Activated T-cell treated with anti-CD3 and anti-CD28 coated beads, Interleukin-2, amount 50 U/mL, for 72 hours (primary cell): ENCODE data around the gene C1QB. TPM values are rescaled to one million over a fixed set of nuclear protein-coding genes. Genes with fewer than 3 reads are reported as not detected.

ENCODE experiments used
- ATAC-seq, 2 donors: fragments of 150-1000 bp; cut with Tn5 transposase; replicated peaks in 1 of 2; 2 replicates each; pipeline ENCODE4 v1.10.0; 2021; ENCODE audit warnings: moderate library complexity in 2 of 2, mild to moderate bottlenecking in 1 of 2
- DNase-seq, 2 donors: peaks; one replicate each; pipeline ENCODE4 v3.0.0; 2021 to 2022; ENCODE audit warnings: mixed read lengths in 1 of 2
- H3K27ac Mint-ChIP-seq: one replicate; pipeline ENCODE4 v1.8.0; 2022; ENCODE audit warnings: mild to moderate bottlenecking, moderate library complexity, mixed read lengths
- H3K27me3 Mint-ChIP-seq: one replicate; pipeline ENCODE4 v1.8.0; 2022; ENCODE audit warnings: low read depth, mixed read lengths
- H3K36me3 Mint-ChIP-seq, 2 donors: one replicate each; pipeline ENCODE4 v1.8.0; 2022; ENCODE audit warnings: mixed read lengths in 2 of 2, mild to moderate bottlenecking in 1 of 2; ENCODE audit not compliant: insufficient read depth in 2 of 2
- H3K4me1 Mint-ChIP-seq: one replicate; pipeline ENCODE4 v1.8.0; 2022; ENCODE audit warnings: low read depth, mixed read lengths
- H3K4me3 Mint-ChIP-seq, 2 donors: one replicate each; pipeline ENCODE4 v1.8.0; 2022; ENCODE audit warnings: mild to moderate bottlenecking in 2 of 2, mixed read lengths in 2 of 2, moderate library complexity in 2 of 2
- H3K9me3 Mint-ChIP-seq, 2 donors: one replicate each; pipeline ENCODE4 v1.8.0; 2022; ENCODE audit warnings: mixed read lengths in 2 of 2
- total RNA-seq, 2 donors: library from RNA; stranded (reverse); gene quantifications; one replicate each; pipeline ENCODE4 v1.2.3, GENCODE V29; 2022

The C1QB gene
- total RNA-seq, 2 donors from 2014 or later = not detected

GRCh38 chr1:22677931-22678896, 25.2 kb downstream of the C1QB start:
- Mint-ChIP-seq H3K4me1 (peaks cover 10% of the 10 kb centered on the region), H3K27ac (no peak overlapping the region), H3K9me3 (no peaks in the 10 kb centered on the region), H3K36me3 (no peaks in the 10 kb centered on the region), H3K27me3 (peaks cover 21% of the 10 kb centered on the region), H3K4me3 (no peak overlapping the region)
- ATAC-seq = no peak
- DNase-seq = no peak

GRCh38 chr1:22680726-22681125, 27.7 kb downstream of the C1QB start:
- peaks cover 11% of the 10 kb centered on the region for H3K27me3 Mint-ChIP-seq
- ATAC-seq (no peak), DNase-seq (no peak)
- no peak overlapping the region for H3K4me3 Mint-ChIP-seq
- no peaks in the 10 kb centered on the region for H3K9me3 Mint-ChIP-seq
- no peaks in the 10 kb centered on the region for H3K4me1 Mint-ChIP-seq
- no peak overlapping the region for H3K27ac Mint-ChIP-seq
- H3K36me3 Mint-ChIP-seq = no peaks in the 10 kb centered on the region

GRCh38 chr1:22681556-22682276, 28.7 kb downstream of the C1QB start:
- peaks cover 17% of the 10 kb centered on the region for H3K27me3 Mint-ChIP-seq
- ATAC-seq (no peak), DNase-seq (no peak)
- H3K36me3 Mint-ChIP-seq = no peaks in the 10 kb centered on the region
- H3K4me1 Mint-ChIP-seq = no peaks in the 10 kb centered on the region
- no peak overlapping the region for H3K27ac Mint-ChIP-seq
- no peaks in the 10 kb centered on the region for H3K9me3 Mint-ChIP-seq
- H3K4me3 Mint-ChIP-seq = no peak overlapping the region

GRCh38 chr1:22683547-22683946, 30.5 kb downstream of the C1QB start:
- Mint-ChIP-seq H3K9me3 (no peaks in the 10 kb centered on the region), H3K27me3 (peaks cover 25% of the 10 kb centered on the region)
- no peak for ATAC-seq

DNA sequence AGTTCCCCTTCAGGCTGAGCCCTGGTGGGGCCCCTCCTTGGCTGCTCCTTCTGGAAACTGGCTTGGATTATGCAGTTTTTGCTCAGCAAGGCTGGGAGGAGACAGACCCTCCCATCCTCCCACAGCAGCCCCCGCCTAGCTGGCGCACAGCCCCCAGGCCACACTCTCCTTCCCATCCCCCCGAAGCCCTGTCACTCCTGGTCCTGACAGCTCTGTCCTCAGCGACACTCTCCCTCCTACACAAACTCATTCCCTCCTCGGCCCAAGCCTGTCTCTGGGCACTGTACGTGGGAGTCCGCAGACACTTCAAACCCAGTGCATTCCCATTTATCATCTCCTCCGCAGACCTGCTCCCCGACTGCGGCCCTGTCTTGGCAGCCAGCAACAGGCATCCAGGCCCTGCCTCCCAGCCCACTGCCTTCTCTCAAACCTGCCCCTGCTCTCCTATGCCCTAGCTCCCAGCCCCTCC, 32.6 kb downstream of the C1QB start:
- ATAC-seq (no peak), DNase-seq (no peak)
- no peaks in the 10 kb centered on the region for H3K9me3 Mint-ChIP-seq
- H3K4me1 Mint-ChIP-seq = no peaks in the 10 kb centered on the region
- no peak overlapping the region for H3K27ac Mint-ChIP-seq
- no peak overlapping the region for H3K4me3 Mint-ChIP-seq
- H3K36me3 Mint-ChIP-seq = no peaks in the 10 kb centered on the region
- peaks cover 25% of the 10 kb centered on the region for H3K27me3 Mint-ChIP-seq

More at GRCh38 chr1:22683547-22683946, 30.5 kb downstream of the C1QB start:
- Mint-ChIP-seq H3K36me3 (no peaks in the 10 kb centered on the region), H3K4me3 (no peak overlapping the region), H3K27ac (no peak overlapping the region), H3K4me1 (no peaks in the 10 kb centered on the region)
- no peak for DNase-seq

GRCh38 chr1:22687191-22687590, 34.2 kb downstream of the C1QB start:
- no peaks in the 10 kb centered on the region for H3K4me1 Mint-ChIP-seq
- H3K9me3 Mint-ChIP-seq = no peaks in the 10 kb centered on the region
- no peak overlapping the region for H3K4me3 Mint-ChIP-seq
- H3K27ac Mint-ChIP-seq = no peak overlapping the region
- DNase-seq (no peak), ATAC-seq (no peak)
- peaks cover 25% of the 10 kb centered on the region for H3K27me3 Mint-ChIP-seq
- H3K36me3 Mint-ChIP-seq = no peaks in the 10 kb centered on the region

DNA sequence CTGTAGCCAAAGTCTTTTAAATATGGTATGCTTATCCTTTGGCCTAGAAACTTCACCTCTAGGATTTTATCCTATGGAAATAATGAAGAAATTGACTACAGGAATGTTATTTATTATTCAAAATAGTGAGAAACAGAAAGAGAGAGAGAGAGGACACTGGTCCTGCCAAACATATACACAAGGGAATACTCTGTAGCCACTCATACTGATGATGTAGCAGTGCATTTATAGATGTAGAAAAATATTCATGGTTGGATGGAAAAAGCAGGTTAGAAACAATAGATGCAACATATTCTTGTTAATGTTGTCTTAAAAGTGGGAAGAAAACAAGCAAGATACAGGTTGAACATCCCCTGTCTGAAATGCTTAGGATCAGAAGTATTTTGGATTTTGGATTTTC, 35.4 kb downstream of the C1QB start:
- no peak for DNase-seq
- ATAC-seq = no peak
- no peak overlapping the region for H3K27ac Mint-ChIP-seq
- peaks cover 24% of the 10 kb centered on the region for H3K27me3 Mint-ChIP-seq
- H3K4me3 Mint-ChIP-seq = no peak overlapping the region
- no peaks in the 10 kb centered on the region for H3K9me3 Mint-ChIP-seq
- no peaks in the 10 kb centered on the region for H3K36me3 Mint-ChIP-seq
- H3K4me1 Mint-ChIP-seq = no peaks in the 10 kb centered on the region

DNA sequence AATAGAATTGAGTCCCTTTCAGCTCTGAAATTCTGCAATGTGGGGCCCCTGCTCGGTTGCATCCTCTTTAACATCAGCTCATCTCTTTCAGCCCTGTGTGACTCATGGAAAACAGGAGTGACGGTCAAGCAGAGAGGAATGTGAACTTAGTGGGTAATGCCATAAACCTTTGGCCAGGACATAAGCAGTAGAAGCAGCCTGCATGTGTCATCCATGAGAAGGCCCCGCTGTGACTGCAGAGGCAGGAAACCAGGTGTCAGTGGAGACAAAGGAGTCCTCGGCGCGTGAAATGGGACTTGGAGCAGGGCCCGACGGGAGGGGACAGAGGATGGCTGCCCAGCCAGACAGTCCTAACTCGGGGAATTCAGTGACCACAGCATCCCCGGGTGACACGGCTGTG, 36.5 kb downstream of the C1QB start:
- DNase-seq (no peak), ATAC-seq (no peak)
- H3K4me3 Mint-ChIP-seq = no peak overlapping the region
- no peaks in the 10 kb centered on the region for H3K36me3 Mint-ChIP-seq
- H3K27ac Mint-ChIP-seq = no peak overlapping the region
- peaks cover 18% of the 10 kb centered on the region for H3K27me3 Mint-ChIP-seq
- no peaks in the 10 kb centered on the region for H3K4me1 Mint-ChIP-seq
- no peaks in the 10 kb centered on the region for H3K9me3 Mint-ChIP-seq

DNA sequence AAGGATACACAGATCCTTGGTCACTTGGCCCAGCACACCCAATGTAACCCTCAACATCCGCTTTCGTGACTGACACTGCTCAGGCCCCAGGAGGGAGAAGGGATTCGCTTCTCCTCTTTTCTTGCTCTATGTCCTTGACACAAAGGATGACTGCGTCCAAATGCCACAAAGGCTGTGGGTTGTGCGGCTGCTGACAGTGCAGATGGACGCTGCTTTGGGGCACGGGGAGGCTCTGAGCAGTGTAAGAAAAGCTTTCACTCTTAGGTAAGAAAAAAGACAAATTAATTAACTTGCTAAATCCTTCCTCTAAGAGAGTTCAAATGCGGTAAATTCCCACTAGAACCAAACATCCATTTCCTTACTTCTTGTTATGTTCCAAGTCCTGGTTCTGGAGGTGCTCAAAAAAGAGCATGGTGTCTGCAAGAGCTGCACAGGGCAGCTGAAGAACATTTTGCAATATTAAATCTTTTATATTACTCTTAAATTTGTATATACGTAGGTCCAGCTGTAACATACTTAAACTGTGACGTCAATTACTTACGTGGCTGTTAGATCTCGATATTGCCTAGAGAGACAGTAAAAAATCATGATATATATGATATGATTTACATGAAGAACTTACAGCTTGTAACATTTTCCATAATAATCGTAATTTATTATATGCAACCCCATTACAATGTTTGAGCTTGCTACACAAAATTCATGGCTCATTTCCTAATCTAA, 38.2 kb downstream of the C1QB start:
- DNase-seq = no peak
- no peak overlapping the region for H3K4me3 Mint-ChIP-seq
- H3K9me3 Mint-ChIP-seq = no peaks in the 10 kb centered on the region
- no peak for ATAC-seq
- H3K27me3 Mint-ChIP-seq = peaks cover 11% of the 10 kb centered on the region
- H3K27ac Mint-ChIP-seq = no peak overlapping the region
- H3K36me3 Mint-ChIP-seq = no peaks in the 10 kb centered on the region
- no peaks in the 10 kb centered on the region for H3K4me1 Mint-ChIP-seq

DNA sequence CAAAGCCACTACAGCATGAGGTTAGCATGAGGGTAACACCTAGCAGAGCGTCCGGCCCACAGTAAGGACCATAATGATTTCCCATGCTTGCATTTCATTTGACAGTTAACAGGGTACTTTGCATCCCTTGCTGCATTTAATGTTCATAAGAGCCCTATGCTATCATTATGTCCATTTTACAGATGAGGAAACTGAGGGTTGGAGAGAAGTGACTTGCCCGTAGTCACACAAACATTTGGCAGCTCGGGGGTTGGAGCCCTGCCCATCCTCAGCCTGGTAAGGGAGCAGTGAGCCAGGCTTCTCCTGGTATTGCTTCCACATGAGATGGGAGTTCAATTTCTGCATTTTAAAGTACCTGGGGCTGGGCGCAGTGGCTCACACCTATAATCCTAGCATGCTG, 41.1 kb downstream of the C1QB start:
- H3K27ac Mint-ChIP-seq = no peak overlapping the region
- H3K4me3 Mint-ChIP-seq = no peak overlapping the region
- DNase-seq (no peak), ATAC-seq (no peak)
- H3K36me3 Mint-ChIP-seq = no peaks in the 10 kb centered on the region
- H3K9me3 Mint-ChIP-seq = no peaks in the 10 kb centered on the region
- no peaks in the 10 kb centered on the region for H3K4me1 Mint-ChIP-seq
- H3K27me3 Mint-ChIP-seq = no peaks in the 10 kb centered on the region

GRCh38 chr1:22696610-22697009, 43.6 kb downstream of the C1QB start:
- Mint-ChIP-seq H3K27me3 (peaks cover under 1% of the 10 kb centered on the region), H3K9me3 (no peaks in the 10 kb centered on the region), H3K36me3 (no peaks in the 10 kb centered on the region), H3K4me3 (no peak overlapping the region), H3K4me1 (no peaks in the 10 kb centered on the region), H3K27ac (no peak overlapping the region)
- DNase-seq = no peak
- no peak for ATAC-seq

GRCh38 chr1:22697980-22698379, 44.9 kb downstream of the C1QB start:
- H3K27ac Mint-ChIP-seq = no peak overlapping the region
- no peak for ATAC-seq
- H3K9me3 Mint-ChIP-seq = no peaks in the 10 kb centered on the region
- H3K27me3 Mint-ChIP-seq = peaks cover 7% of the 10 kb centered on the region
- no peak for DNase-seq
- H3K36me3 Mint-ChIP-seq = no peaks in the 10 kb centered on the region
- no peaks in the 10 kb centered on the region for H3K4me1 Mint-ChIP-seq
- no peak overlapping the region for H3K4me3 Mint-ChIP-seq
